Jurkat, Clone E6-1 (cell line): ENCODE results near the gene SLC8A1.

Experiments
- DNase-seq: peaks from one replicate; pipeline ENCODE4 v3.0.0-alpha.2; 2011; ENCODE audit warnings: low read depth, low spot score
- H3K4me3 ChIP-seq: 2 replicates; pipeline ENCODE4 v1.5.1; 2011; ENCODE audit warnings: mild to moderate bottlenecking, low read length, control low read depth, moderate library complexity

Gene SLC8A1

DNA sequence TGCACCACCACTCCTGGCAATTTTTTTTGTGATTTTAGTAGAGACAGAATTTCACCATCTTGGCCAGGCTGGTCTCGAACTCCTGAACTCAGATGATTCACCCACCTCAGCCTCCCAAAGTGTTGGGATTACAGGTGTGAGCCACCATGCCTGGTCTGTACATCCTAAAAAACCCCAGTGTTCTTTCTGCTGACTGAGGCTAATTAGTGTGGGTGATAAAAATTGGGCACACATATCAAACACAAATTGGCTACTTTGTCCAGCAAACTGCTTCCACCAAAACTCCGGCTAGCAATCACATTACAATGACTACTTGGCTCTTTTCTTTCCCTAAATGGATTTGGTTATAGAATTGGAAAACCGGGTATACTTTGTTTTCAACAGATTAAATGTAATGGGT lies 153.9 kb downstream of the SLC8A1 start:
- H3K4me3 ChIP-seq, result no peak overlapping the region
- no peak for DNase-seq

DNA sequence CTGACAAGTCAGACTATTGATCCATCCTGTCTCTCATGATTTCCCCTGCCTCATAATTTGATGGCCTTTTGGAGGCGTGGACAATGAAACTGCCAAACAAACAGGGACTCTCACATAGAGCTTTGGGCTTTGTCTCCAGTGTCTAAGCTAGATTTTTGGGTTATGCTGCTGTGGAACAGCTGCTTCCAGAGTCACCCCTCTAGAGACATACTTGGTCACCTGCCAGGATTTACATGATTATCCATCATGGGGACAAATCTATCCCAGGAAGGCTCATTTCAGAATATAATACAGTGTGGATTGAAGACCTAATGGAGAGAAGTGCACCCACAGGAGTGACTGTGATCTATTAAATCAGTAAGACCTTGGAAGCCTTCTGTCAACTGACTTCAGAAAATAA lies 159.6 kb downstream of the SLC8A1 start:
- no peak overlapping the region for H3K4me3 ChIP-seq
- DNase-seq, result no peak

DNA sequence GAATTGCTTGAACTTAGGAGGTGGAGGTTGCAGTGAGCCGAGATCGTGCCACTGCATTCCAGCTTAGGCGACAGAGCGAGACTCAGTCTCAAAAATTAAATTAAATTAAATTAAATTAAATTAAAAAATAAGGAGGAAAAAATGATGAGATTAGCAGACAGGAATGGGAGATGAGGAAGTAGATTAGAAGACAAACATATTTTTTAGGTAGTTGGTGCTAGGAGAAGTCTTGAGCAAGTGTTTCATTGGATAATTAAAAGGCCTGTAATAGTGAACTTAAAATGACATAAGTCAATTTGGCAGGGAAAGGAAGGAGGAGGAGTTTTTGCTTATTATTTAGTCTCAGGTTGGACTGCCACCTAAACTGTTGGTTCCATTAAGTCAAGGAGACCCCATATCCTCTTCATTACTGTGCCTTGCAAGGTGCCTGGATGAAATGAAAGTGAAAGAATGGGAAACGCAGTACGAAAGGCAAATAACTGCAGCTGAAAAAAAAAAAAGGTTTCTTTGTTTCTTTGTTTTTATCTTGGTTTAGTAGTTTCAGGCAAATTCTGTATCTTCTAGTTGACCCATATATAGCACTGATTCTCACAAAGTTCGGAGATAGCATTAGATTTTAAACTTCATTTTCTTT lies 162.0 kb downstream of the SLC8A1 start:
- DNase-seq, result no peak
- no peak overlapping the region for H3K4me3 ChIP-seq

DNA sequence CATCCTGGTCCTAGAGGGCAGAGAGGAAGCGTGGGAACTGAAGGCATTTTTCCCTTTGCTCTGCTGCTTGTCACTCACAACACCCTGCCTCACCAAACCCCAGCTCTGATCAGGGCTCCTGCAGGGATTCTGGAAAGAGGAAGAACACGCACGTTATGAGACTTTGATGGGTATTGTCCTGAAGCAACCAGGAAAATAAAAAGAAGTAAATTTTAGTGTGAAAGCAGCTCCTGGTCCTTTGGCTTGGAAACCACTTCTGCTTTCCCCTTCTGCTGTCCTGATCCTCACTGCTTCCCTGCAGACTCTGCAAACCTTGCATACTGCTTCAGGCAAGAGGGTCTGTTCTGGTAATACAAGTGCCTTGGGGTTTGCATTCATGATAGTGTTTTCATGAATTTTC lies 164.1 kb downstream of the SLC8A1 start:
- no peak for DNase-seq
- no peak overlapping the region for H3K4me3 ChIP-seq

DNA sequence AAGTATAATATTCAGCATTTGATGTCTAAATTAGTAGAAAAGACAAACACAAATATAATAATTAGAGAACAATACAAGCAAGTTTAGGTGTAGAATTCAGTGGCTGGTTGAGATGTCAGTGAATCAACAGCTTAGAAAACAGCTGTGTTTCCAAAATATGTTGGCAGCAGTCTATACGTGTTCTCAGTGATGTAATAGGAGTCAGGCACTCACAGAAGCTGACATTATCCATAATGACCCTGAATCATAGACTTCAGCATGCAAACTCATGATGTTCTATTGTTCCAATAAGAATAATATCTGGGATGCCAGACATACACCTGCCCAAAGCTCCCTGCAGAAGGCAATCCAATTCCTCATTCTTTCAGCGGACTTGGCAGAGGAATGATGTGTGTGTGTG lies 164.7 kb downstream of the SLC8A1 start:
- DNase-seq, result no peak
- no peak overlapping the region for H3K4me3 ChIP-seq

DNA sequence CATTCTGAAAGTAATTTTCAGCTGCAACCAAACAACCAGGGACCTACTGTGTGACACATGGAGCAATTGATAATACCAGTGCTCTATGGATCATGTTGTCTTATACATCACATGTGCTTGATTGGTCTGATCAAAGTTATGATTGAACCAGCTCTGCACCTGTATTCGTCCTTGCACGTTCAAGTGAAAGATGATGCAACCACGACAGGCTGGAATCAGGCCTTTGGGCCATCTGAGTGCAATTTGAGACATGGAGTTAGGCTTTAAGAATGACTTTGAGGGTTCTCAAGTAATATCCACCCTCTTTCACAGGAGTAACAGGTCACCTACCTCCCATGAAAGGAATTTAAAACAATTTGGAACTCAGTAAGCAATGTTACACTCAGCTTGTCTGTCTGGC lies 165.2 kb downstream of the SLC8A1 start:
- no peak for DNase-seq
- H3K4me3 ChIP-seq, result no peak overlapping the region

DNA sequence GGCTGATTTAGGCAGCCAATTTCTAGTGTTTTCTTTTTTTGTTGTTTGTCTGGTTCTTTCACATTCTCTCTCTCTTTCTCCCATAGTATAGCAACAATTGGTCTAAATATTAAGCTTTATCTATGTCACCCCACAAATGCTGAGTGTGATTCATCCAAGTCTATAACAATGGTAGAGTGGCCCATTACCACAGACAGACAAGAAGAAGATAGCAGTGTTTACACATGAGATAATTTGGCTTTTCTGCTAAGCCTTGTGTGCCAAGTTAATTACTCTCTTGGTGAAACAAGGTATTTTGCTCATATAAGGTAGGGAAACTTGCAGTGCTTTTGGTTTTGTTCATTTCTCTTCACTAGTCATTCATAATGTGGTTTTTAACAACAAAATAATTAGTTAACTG lies 166.5 kb downstream of the SLC8A1 start:
- H3K4me3 ChIP-seq, result no peak overlapping the region
- no peak for DNase-seq

DNA sequence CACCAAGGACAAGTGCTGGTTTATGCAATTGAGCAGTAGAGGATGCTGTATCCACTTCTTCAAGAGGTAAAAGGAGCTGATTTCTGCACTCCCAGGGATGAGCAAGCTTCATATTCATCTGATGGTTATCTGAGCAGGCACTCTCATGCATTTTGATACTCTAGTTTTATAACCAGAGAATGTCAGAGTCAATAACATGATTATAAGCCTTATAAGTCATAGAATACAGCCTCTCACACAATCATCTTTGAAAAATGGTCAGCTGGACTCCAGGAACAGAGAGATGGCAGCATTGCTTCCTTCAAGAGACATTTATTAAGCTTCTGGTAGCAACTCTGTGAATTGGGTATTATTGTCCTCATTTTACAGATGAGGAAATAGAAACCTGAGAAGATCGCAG lies 167.1 kb downstream of the SLC8A1 start:
- H3K4me3 ChIP-seq, result no peak overlapping the region
- DNase-seq, result no peak

DNA sequence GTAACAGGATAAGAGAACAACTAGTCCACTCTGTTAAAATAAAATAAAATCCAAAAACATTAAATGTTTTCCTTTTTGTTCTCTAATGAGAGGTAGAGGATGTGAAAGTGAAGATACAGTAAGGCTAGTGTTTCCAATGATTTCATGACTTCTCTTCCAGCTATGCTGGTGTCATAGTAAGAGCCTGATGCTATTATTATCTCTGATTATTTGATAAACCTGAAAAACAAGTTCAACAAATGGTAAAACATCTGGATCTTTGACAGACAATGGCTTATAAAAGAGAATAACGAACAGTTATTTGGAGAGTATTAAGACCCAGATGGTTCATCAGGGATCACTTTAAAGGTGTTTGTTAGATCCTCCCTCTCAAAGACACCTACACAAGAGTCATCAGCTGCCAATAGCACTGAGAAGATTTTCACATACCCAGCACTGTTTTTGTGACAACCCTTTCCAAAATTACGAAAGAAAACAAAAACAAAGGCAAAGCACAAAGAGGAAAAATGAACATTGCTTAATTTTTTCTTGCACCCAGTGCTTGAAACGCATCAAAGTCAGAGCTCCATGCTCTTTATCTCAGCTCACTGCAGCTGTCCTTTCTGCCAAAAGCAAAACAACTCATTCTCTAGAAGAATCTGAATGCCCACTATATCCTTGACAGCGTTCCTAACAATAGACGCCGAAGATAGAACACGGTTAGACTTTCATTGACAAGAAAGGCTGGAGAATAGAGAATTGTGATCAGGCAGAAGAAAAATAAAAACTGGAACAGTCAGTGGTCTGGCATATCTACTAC lies 168.6 kb downstream of the SLC8A1 start:
- H3K4me3 ChIP-seq, result no peak overlapping the region
- no peak for DNase-seq

DNA sequence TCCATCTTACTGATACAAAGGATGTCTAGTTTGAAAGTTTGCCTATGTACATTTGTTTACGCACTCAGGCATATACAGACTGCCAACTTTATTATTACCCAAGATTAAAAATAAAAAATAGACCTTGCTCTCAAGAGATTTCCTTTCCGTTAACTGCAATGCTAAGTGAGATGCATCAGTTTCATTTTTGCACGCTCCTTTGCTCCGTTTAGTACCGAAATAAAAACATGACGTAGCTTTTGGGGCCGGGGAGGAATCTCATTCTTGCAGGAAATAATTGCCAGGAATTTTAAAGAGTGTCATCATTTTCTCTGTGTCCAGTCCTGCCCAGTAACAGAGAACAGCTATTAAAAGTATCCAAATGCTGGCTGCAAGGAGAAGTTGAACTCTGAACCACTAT lies 169.5 kb downstream of the SLC8A1 start:
- no peak overlapping the region for H3K4me3 ChIP-seq
- DNase-seq, result no peak

DNA sequence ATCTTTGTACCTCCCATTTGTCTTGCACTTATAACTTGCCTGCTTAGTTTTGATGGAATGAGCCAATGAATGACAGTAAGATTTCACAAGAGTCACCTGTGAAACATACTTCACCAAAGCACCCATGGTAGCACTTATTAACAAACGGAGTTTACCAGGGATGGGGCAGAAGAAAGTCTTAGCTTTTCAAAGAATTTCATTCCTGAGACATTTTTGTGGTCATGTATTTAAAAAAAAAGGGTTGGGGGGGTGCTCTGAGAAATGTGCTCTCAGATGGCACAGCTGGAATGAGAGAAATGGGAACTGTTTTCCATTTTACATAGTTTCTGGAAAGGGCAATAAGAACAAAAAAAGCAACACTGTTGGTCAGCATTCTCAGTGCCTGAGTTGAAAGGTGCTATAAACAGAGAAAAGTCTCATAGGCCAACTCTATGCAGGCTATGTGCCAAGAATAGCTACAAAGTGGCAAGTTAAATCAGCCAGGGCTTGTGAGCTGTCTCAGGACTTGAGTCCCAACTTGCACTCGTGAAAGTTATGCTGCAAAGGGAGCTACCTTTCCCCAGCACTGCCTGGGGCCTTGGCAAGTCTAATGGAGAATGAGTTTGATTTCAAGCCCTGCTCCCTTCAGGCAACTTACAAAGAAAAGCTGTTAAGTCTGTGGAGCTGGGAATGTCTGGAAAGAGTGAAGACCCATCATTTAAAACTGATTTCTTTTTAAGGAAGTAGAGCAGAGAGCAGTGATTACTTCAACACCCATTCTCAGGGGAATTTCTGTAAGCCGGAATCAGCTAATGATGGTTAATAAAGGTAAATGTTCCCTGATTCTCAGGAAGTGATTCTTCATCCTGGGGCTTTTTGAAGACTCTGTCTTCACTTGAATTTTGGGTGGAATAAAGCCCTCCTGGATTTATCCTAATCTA lies 170.6 kb downstream of the SLC8A1 start:
- DNase-seq, result no peak
- no peak overlapping the region for H3K4me3 ChIP-seq

DNA sequence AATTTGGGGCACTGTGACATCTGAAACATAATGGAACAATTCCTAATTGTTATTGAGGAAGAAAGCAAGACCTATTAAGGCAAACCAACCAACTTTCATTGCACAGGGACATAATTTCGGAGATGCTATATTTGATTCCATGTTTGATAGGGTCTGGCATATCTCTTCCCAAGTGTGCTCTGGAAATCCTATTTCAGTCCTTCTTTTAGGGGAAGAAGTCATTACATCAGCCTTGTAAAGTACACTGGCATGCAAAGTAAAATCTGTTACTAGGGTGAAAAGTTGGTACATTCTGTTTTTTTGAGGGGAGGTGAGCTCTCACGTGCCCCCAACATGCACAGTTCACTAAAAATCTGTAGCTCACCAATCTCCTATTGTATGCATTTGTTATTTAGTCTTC lies 172.4 kb downstream of the SLC8A1 start:
- DNase-seq, result no peak
- no peak overlapping the region for H3K4me3 ChIP-seq

DNA sequence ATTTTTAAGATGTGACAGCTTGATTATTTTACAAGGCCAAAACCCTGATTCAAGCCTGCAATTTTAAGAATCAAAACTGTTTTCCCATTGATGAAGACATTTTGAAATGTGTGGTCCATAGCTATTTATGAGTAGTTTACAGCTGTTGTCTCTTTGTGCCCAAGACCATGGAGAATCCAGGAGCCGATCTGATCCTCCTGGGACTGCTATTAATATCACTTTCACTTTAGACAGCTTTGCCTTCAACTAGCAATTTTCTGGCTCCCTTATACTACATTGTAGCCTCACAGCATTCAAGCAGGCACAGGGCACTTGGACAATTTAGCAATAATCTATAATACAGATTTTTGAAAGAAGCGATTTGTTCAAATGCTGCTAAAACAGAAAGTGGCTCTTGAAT lies 172.9 kb downstream of the SLC8A1 start:
- no peak for DNase-seq
- no peak overlapping the region for H3K4me3 ChIP-seq

DNA sequence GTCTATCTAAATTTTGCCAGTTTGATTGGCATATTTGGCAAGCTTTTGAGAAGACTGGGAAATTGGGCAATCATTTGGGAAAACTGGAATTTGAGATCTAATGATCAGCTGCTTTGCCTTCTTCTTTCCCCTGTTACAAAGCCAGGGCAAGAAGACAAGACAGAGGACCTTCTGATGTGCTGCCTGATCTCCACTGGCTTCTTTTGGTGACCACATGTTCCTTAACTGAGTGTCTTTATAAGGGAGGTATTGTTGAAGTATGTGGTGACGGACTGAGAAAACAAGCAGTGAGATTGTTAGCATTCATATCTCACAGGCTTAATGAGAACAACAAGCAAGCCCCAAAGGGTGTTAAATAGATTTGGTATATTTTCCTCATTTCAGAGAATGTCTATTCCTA lies 175.8 kb downstream of the SLC8A1 start:
- no peak overlapping the region for H3K4me3 ChIP-seq
- no peak for DNase-seq

DNA sequence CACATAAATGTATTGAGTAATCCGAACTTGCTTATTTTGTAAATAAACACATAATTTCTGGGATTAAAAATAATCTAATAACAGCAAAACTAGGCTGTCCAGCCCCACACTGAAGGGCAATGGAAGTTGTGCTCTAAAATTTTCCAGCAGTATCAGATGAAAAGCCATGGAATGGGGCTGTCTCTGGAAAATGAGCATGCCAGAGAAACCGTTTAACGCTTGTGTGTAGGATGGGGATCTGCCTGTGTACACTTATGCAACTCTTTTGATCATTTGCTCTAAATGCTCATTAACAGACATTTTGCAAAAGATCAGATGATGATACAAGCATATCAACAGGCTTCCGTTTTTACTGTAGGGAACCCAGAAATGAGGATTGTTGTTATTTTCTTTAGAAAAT lies 177.6 kb downstream of the SLC8A1 start:
- no peak for DNase-seq
- no peak overlapping the region for H3K4me3 ChIP-seq

DNA sequence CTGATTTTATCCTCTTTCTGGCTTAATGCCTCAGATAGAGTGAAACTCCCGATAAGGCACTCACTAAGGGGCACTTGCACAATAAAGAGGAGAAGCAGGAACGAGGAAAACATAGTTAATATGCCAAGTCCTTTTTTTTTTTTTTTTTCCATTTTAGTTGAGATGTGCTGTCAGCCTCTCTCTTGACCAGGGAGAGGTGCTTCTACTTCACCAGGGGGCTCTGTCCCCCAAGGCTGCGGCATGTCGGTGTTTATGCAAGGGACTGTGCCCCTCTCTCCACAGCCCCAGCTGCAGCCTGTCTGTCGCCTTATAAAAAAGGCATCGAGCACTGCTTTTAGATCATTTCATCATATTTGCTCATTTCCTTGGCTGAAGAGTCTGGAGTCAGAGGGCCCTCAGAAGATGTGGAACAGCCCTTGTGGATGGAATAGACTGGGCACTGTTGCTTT lies 178.1 kb downstream of the SLC8A1 start:
- H3K4me3 ChIP-seq, result no peak overlapping the region

DNA sequence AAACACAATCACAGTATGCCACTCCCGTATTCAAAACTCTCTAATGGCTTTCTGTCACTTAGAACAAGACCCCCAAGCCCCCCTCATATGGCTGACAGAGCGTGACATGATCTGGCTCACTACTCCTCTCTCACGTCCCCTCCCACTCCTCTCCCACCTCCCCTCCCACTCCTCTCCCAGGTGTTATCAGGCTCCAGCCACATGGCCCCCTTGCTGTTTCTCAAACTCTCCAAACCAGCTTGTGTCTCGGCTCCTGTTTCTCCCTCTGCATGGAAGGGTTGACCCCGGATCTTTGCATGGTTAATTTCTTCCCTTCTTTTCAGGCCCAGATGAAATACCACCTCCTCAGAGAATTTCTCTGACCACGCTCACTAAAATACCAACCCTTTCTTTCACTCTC lies 180.8 kb downstream of the SLC8A1 start:
- no peak for DNase-seq
- H3K4me3 ChIP-seq, result no peak overlapping the region

More for the DNA sequence above, 178.1 kb downstream of the SLC8A1 start:
- no peak for DNase-seq

DNA sequence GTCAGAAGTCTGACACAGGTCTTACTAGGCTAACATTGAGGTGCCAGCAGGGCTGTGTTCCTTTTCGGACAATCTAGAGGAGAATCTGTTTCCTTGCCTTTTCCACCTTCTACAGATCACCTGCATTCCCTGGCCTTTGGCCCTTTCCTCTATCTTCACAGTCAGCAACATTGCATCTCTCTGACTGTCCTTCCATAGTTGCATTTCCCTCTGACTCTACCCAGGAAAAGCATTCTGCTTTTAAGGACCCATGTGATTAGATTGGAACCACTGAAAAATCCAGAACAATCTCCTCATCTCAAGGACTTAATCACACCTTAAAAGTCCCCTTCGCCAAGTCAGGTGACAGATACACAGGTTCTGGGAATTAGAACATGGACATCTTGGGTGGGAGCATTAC lies 181.5 kb downstream of the SLC8A1 start:
- no peak overlapping the region for H3K4me3 ChIP-seq
- no peak for DNase-seq

DNA sequence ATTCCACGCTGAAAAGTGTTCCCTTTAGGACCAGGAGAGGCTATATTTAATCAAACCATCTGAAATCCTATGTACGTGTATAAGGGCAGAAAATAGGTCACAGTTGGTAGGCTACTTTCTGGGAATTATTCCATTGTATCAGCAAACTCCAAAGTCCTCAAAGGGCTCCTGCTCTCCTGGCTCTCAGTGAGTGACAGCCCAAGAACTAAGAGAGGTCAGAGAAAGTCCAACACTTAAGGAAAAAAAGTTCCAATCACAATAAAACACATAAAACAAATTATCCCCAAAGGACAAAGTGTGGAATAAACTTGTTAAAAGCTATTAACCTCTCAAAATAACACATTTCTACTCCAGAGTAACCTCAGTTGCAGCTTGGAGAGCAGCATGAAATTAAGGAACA lies 183.3 kb downstream of the SLC8A1 start:
- DNase-seq, result no peak
- no peak overlapping the region for H3K4me3 ChIP-seq

DNA sequence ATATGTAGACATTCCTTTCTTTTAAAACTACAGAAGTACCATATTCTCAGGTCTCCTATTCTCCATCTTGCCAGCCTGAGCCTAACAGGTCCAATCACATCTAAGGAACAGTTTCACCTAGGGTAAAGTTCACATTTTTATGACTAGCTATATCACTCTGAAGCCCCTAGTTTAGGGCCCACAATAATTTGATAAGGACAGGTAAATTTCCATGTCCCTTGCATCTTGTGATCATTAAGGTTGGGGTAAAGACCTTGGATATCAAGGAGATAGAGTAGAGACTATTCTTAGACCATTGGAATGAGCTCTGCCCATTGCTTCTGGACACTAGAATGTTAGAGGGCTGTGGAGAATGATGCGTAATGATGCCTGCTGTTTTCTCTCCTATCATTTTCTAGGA lies 185.7 kb downstream of the SLC8A1 start:
- H3K4me3 ChIP-seq, result no peak overlapping the region
- no peak for DNase-seq
